Osteoblast (primary cell): ENCODE measurements around the gene MYOM1. TPM values are rescaled to one million over a fixed set of nuclear protein-coding genes. Genes with fewer than 3 reads are reported as not detected.

Source experiments
- DNase-seq: peaks from one replicate; pipeline ENCODE4 v3.0.0; 2011; ENCODE audit warnings: low spot score, mixed read lengths; ENCODE audit not compliant: insufficient read length; ENCODE audit errors: missing footprints
- H2AFZ ChIP-seq: 2 replicates; pipeline ENCODE4 v1.6.0; 2011; ENCODE audit warnings: mild to moderate bottlenecking, low read length
- H3K27ac ChIP-seq: 2 replicates; pipeline ENCODE4 v1.5.1; 2011; ENCODE audit warnings: mild to moderate bottlenecking, low read depth, low read length, moderate library complexity
- H3K27me3 ChIP-seq: 2 replicates; pipeline ENCODE4 v1.6.0; 2012; ENCODE audit warnings: mild to moderate bottlenecking, control low read depth, inconsistent platforms, low read length, moderate library complexity; ENCODE audit not compliant: insufficient read depth
- H3K36me3 ChIP-seq: 2 replicates; pipeline ENCODE4 v1.5.1; 2011; ENCODE audit warnings: mild to moderate bottlenecking, low read length, control low read depth, moderate library complexity; ENCODE audit not compliant: insufficient read depth
- H3K4me1 ChIP-seq: 2 replicates; pipeline ENCODE4 v1.5.1; 2011; ENCODE audit warnings: mild to moderate bottlenecking, low read length, control low read depth, moderate library complexity; ENCODE audit not compliant: insufficient read depth
- H3K4me2 ChIP-seq: 2 replicates; pipeline ENCODE4 v1.6.0; 2011; ENCODE audit warnings: mild to moderate bottlenecking, low read length; ENCODE audit not compliant: insufficient read depth
- H3K4me3 ChIP-seq: fragments of 200-600 bp; sonication (generic); 3 replicates; pipeline ENCODE4 v1.5.1; 2012; ENCODE audit warnings: mild to moderate bottlenecking, low read length, inconsistent platforms; ENCODE audit not compliant: insufficient read depth
- H3K79me2 ChIP-seq: 2 replicates; pipeline ENCODE4 v1.6.0; 2012; ENCODE audit warnings: mild to moderate bottlenecking, low read length, control low read depth, inconsistent platforms; ENCODE audit not compliant: insufficient read depth
- H3K9me3 ChIP-seq: 2 replicates; pipeline ENCODE4 v1.5.1; 2011; ENCODE audit warnings: low read depth, low read length, control low read depth
- H4K20me1 ChIP-seq: 2 replicates; pipeline ENCODE4 v1.6.0; 2012; ENCODE audit warnings: mild to moderate bottlenecking, low read length, control low read depth; ENCODE audit not compliant: insufficient read depth
- CTCF ChIP-seq: IDR thresholded peaks from 2 replicates; pipeline ENCODE4 v1.5.1; 2011; ENCODE audit warnings: mild to moderate bottlenecking, low read depth, low read length, moderate library complexity; ENCODE audit errors: extremely low read depth
- total RNA-seq: library from RNA; depleted of rRNA; stranded (reverse); fragments of >200 nt; gene quantifications from 2 replicates; pipeline ENCODE4 v1.2.3, GENCODE V29; 2012

Gene MYOM1
- total RNA-seq, 1 donor = 1.8 TPM

DNA sequence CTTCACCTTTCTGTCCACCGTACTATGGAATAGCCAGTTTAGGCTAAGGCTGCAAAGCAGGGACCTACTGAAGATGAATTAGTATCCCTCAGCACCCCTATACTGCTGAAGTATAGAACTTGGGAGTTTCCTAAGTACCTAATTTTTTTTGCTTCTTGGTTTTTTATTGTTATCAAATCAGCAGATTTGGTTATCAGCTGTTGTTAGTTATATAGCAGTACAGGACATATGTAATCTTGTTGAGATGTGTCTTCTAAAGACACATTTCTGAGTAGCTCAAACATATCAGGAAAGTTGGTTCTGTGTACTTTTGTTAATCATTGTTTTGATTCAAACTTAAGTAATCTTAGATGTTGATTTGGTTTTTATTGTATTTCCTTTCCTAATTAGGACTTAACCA lies 33.1 kb upstream of the MYOM1 start:
- Histone ChIP-seq H2AFZ (no peak overlapping the region), H3K4me1 (peaks cover 59% of the 10 kb centered on the region), H4K20me1 (peaks cover 22% of the 10 kb centered on the region), H3K27ac (peak overlapping the region; percentile 14), H3K4me3 (no peak overlapping the region), H3K36me3 (peaks cover 65% of the 10 kb centered on the region), H3K4me2 (peak overlapping the region; percentile 97), H3K9me3 (no peaks in the 10 kb centered on the region), H3K27me3 (no peaks in the 10 kb centered on the region), H3K79me2 (peaks cover 78% of the 10 kb centered on the region)
- TF ChIP-seq CTCF = no peak
- DNase-seq = no peak

DNA sequence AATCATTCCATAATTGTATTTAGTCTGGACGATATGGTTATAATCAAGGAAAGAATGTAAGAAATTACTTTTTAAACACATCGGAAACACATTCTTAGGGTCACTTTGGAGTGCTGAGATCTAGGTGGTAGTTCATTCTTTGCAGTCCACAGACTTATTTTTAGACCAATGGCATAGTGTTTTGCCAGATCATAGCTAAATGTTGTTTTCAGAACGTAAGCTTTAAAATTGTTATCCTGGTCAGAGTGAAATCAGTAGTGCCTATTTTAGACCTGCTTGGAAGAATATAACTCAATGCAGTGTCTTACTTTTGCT lies 32.2 kb upstream of the MYOM1 start:
- Histone ChIP-seq H3K4me2 (peak overlapping the region; percentile 97), H4K20me1 (peaks cover 22% of the 10 kb centered on the region), H3K4me3 (peak overlapping the region; percentile 6), H3K36me3 (peaks cover 56% of the 10 kb centered on the region), H3K27me3 (no peaks in the 10 kb centered on the region), H3K4me1 (peaks cover 54% of the 10 kb centered on the region), H3K27ac (peak overlapping the region; percentile 86), H3K79me2 (peaks cover 75% of the 10 kb centered on the region), H3K9me3 (no peaks in the 10 kb centered on the region), H2AFZ (no peak overlapping the region)
- DNase-seq = no peak
- no peak for TF ChIP-seq CTCF

DNA sequence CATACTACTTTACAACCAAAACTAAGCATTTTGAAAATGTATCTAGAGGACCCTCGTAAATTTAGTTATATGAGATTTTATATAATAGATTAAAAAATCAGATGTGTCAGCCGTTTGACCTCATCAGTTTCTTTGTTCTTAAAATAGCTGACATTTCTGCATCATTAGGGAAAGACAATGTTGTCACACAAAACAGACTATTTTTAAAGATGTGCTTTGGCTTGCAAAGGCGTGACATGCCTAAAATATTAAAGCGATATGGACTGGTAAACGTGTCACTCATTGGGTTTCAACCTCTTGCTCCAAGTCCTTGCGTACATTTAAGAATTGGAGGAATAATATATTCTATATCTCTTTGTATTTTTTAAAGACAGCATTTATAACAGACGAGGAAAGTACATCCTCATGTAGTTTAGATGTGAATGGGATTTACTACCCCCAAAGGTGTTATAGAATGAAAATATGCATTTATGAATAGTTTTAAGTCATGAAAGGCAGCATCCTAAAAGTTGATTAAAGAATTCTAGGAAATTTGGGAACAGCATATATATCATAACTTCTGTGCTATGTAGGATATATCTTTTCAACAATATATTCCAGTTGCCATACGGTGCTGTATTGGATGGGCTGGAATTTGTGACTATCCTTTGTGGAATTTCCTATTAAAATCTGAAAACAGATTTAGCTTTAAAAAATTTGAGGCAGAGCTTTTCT lies 31.6 kb upstream of the MYOM1 start:
- H3K36me3 ChIP-seq = peaks cover 51% of the 10 kb centered on the region
- peaks cover 22% of the 10 kb centered on the region for H4K20me1 ChIP-seq
- no peak overlapping the region for H2AFZ ChIP-seq
- H3K4me2 ChIP-seq = peak overlapping the region; percentile 97
- TF ChIP-seq CTCF = no peak
- H3K79me2 ChIP-seq = peaks cover 74% of the 10 kb centered on the region
- peak overlapping the region; percentile 86 for H3K27ac ChIP-seq
- peak overlapping the region; percentile 6 for H3K4me3 ChIP-seq
- H3K27me3 ChIP-seq = no peaks in the 10 kb centered on the region
- no peaks in the 10 kb centered on the region for H3K9me3 ChIP-seq
- DNase-seq = no peak
- peaks cover 49% of the 10 kb centered on the region for H3K4me1 ChIP-seq

DNA sequence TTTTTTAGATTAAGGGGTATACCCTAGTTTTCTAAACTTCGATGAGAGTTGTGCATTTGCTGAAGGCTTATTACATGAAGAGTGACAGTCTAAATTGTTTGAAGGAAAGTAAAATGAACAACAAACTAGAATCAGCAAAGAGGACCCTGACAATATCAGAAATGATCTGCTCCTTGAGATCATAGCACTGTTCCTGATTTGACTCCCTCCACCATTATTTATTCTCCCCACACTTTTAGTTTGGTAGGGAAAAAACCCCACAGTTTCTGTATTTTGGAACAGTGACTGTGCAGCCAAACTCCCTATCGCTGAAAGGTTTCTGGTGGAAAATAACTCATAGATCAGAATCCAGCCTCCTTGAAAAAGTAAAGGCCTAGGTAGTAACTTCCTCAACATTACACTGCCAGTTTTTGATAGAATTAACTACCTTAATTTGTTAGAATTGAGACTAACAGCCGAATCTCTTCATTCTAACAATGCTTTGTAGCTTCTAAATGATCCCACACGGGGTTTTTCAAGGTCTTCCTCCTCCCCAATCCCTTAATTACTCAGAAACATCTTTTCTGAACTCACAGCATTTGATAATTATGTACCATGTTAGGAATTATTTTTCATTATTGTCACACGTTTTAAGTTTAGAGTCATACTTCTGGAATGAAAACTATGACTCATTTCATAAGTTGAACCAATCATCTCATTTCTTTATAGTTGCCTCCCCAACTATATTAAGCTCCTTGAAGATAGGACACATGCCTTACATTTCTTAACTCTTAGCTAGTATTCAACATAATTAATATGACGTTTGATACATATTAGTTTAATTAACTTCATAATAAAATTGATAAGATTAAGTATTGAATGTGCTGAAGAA lies 30.7 kb upstream of the MYOM1 start:
- peaks cover 42% of the 10 kb centered on the region for H3K36me3 ChIP-seq
- H4K20me1 ChIP-seq = peaks cover 22% of the 10 kb centered on the region
- peak overlapping the region; percentile 97 for H3K4me2 ChIP-seq
- peaks cover 46% of the 10 kb centered on the region for H3K4me1 ChIP-seq
- H3K79me2 ChIP-seq = peaks cover 74% of the 10 kb centered on the region
- no peak for TF ChIP-seq CTCF
- H3K9me3 ChIP-seq = no peaks in the 10 kb centered on the region
- H3K27ac ChIP-seq = peak overlapping the region; percentile 86
- H3K4me3 ChIP-seq = peak overlapping the region; percentile 51
- no peak for DNase-seq
- no peaks in the 10 kb centered on the region for H3K27me3 ChIP-seq
- H2AFZ ChIP-seq = no peak overlapping the region
